DND-41 (cell line): ENCODE results near the gene TMEM259.

ENCODE experiments used
- ATAC-seq: fragments of 200-7000 bp; cut with Tn5 transposase; 3 replicates; pipeline ENCODE4 v1.9.1; 2021; ENCODE audit warnings: low read depth; ENCODE audit not compliant: insufficient read depth
- DNase-seq: peaks from one replicate; pipeline ENCODE4 v3.0.0-alpha.2; 2020
- H2AFZ ChIP-seq: 2 replicates; pipeline ENCODE4 v1.6.0; 2012; ENCODE audit warnings: low read depth, low read length
- H3K27ac ChIP-seq: 2 replicates; pipeline ENCODE4 v1.5.1; 2012; ENCODE audit warnings: low read length, inconsistent platforms
- H3K27me3 ChIP-seq: fragments of 200-600 bp; sonication (generic); 2 replicates; pipeline ENCODE4 v1.6.0; 2012; ENCODE audit warnings: low read length, mild to moderate bottlenecking, inconsistent platforms; ENCODE audit not compliant: insufficient read depth, poor library complexity
- H3K36me3 ChIP-seq: 2 replicates; pipeline ENCODE4 v1.5.1; 2012; ENCODE audit warnings: low read length, inconsistent platforms; ENCODE audit not compliant: insufficient read depth
- H3K4me1 ChIP-seq: 2 replicates; pipeline ENCODE4 v1.5.1; 2012; ENCODE audit warnings: mild to moderate bottlenecking, low read length; ENCODE audit not compliant: insufficient read depth
- H3K4me2 ChIP-seq: 2 replicates; pipeline ENCODE4 v1.6.0; 2012; ENCODE audit warnings: mild to moderate bottlenecking, moderate library complexity, low read length, inconsistent platforms; ENCODE audit not compliant: insufficient read depth
- H3K4me3 ChIP-seq, 2 experiments: fragments of 200-600 bp in 1 of 2; shearing (Covaris generic) in 1 of 2; 2 replicates each; pipeline ENCODE4 v1.5.1; 2012 to 2016; ENCODE audit warnings: inconsistent platforms in 2 of 2, low read length in 2 of 2, mild to moderate bottlenecking in 2 of 2, low read depth in 1 of 2, moderate library complexity in 1 of 2
- H3K79me2 ChIP-seq: 2 replicates; pipeline ENCODE4 v1.6.0; 2012; ENCODE audit warnings: low read length, inconsistent platforms; ENCODE audit not compliant: insufficient read depth
- H3K9ac ChIP-seq: 2 replicates; pipeline ENCODE4 v1.6.0; 2012; ENCODE audit warnings: low read depth, mild to moderate bottlenecking, inconsistent platforms, low read length, moderate library complexity
- H3K9me3 ChIP-seq: 2 replicates; pipeline ENCODE4 v1.5.1; 2012; ENCODE audit warnings: low read length, moderate library complexity, mild to moderate bottlenecking, inconsistent platforms; ENCODE audit not compliant: insufficient read depth, severe bottlenecking
- H4K20me1 ChIP-seq: 2 replicates; pipeline ENCODE4 v1.6.0; 2012; ENCODE audit warnings: low read length; ENCODE audit not compliant: insufficient read depth
- EZH2 ChIP-seq: IDR thresholded peaks from 3 replicates; pipeline ENCODE4 v1.6.1; 2012; ENCODE audit warnings: borderline replicate concordance, low read depth, mild to moderate bottlenecking, moderate library complexity, low read length, inconsistent platforms; ENCODE audit not compliant: severe bottlenecking
- TF ChIP-seq, protein P1 (sequence below): IDR thresholded peaks from 2 replicates; pipeline ENCODE4 v1.5.1; 2012; ENCODE audit warnings: borderline replicate concordance, low read length, moderate library complexity, mild to moderate bottlenecking; ENCODE audit not compliant: poor library complexity, severe bottlenecking; ENCODE audit errors: extremely low read depth

Gene TMEM259

DNA sequence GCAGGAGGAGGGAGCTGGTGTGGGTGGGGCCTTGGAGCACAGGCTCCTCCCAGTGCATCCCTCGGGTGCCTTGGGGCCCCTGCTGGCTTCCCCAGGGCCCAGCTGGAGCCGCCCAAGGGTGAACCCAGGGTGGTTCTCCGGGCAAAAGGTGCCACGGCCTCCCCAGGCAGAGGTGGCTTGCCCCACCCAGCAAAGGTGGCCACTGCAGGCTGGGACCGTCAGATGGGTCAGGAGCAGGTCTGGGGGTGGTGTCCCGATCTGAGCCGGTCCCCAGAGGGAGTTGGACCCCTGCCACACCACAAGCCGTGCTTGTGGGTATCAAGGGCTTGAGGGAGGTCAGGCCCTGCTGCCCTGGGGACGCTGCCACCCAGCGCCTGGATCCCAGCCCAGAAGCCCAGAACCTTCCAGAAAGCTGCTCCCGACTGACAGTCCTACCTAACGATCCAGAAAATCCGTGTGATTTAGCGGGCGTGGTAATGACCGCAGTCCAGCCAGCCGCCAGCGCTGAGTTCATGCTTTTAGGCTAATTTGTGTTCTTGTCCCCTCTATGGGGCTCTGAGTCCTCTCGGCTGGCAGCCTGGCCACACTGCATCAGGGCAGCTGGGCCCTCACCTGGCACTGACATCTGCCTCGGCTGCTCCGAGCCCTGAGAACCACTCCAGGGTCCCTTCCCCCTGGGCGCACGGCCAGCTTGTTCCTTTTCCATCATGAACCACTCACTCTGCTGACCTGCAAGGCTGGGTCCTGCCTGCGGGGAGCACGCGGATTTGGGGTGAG, 25.7 kb downstream of the TMEM259 start:
- Histone ChIP-seq H3K27ac (no peak overlapping the region), H3K4me2 (no peak overlapping the region), H4K20me1 (peaks cover 36% of the 10 kb centered on the region), H3K4me3 (no peak overlapping the region), H3K9ac (no peak overlapping the region), H3K4me1 (peaks cover 9% of the 10 kb centered on the region), H3K27me3 (peaks cover 6% of the 10 kb centered on the region), H3K79me2 (no peaks in the 10 kb centered on the region), H3K9me3 (no peaks in the 10 kb centered on the region), H2AFZ (no peak overlapping the region), H3K36me3 (peaks cover 38% of the 10 kb centered on the region)
- ATAC-seq = no peak
- no peak for DNase-seq
- no peak for TF ChIP-seq EZH2
- TF ChIP-seq, protein P1, sequence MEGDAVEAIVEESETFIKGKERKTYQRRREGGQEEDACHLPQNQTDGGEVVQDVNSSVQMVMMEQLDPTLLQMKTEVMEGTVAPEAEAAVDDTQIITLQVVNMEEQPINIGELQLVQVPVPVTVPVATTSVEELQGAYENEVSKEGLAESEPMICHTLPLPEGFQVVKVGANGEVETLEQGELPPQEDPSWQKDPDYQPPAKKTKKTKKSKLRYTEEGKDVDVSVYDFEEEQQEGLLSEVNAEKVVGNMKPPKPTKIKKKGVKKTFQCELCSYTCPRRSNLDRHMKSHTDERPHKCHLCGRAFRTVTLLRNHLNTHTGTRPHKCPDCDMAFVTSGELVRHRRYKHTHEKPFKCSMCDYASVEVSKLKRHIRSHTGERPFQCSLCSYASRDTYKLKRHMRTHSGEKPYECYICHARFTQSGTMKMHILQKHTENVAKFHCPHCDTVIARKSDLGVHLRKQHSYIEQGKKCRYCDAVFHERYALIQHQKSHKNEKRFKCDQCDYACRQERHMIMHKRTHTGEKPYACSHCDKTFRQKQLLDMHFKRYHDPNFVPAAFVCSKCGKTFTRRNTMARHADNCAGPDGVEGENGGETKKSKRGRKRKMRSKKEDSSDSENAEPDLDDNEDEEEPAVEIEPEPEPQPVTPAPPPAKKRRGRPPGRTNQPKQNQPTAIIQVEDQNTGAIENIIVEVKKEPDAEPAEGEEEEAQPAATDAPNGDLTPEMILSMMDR = no peak

DNA sequence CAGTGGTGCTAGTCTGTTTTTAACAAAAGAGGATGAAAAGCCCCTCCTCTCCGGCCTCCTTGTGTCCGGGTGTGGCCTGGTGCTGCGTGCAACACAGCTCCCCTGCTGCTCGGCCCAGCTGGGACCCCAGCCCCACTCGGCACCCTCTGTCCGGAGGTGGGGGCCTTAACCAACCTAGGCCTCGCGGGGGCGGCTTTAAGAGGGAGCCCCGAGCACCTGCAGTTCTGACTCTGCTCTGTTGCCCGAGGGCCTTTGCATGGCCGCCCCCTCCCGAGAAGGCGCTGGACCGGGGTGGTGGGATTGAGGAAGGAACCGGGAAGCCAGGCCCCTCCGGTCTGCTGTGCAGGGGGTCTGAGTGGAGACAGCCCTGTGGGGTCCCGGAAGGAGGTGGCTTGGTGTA, 26.4 kb downstream of the TMEM259 start:
- H2AFZ ChIP-seq = no peak overlapping the region
- DNase-seq (no peak), ATAC-seq (no peak)
- no peak overlapping the region for H3K4me2 ChIP-seq
- H4K20me1 ChIP-seq = peaks cover 39% of the 10 kb centered on the region
- no peak overlapping the region for H3K4me3 ChIP-seq
- no peaks in the 10 kb centered on the region for H3K79me2 ChIP-seq
- TF ChIP-seq, protein P1 = no peak
- TF ChIP-seq EZH2 = no peak
- H3K9me3 ChIP-seq = no peaks in the 10 kb centered on the region
- peaks cover 9% of the 10 kb centered on the region for H3K4me1 ChIP-seq
- H3K27ac ChIP-seq = no peak overlapping the region
- H3K27me3 ChIP-seq = peaks cover 6% of the 10 kb centered on the region
- peaks cover 43% of the 10 kb centered on the region for H3K36me3 ChIP-seq
- no peak overlapping the region for H3K9ac ChIP-seq

DNA sequence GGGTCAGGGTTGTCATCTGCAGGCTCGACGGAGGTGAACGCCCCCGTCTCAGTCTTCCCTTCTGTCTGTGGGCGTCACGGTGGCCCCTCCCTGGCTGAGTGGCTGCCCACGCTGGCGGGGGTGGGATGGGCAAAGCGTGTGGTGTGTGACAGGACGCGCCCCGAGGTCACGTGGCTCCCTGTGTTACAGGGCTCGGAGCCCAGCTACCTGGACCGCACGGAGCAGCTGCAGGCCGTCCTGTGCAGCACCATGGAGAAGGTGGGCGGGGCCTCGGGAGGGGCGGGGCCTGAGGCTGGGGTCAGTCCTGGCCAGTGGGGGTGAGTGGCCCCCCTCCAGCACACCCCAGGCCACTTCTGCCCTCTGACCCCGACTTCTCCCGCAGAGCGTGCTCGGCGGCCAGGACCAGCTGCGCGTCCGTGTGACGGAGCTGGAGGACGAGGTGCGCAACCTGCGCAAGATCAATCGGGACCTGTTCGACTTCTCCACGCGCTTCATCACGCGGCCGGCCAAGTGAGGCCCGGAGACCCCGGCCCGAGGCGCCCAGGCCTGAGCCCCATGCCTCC, 27.0 kb downstream of the TMEM259 start:
- Histone ChIP-seq H3K4me1 (peaks cover 9% of the 10 kb centered on the region), H2AFZ (no peak overlapping the region), H3K4me2 (no peak overlapping the region), H3K27me3 (peaks cover 6% of the 10 kb centered on the region), H4K20me1 (peaks cover 44% of the 10 kb centered on the region), H3K9ac (no peak overlapping the region), H3K27ac (no peak overlapping the region), H3K79me2 (no peaks in the 10 kb centered on the region), H3K9me3 (no peaks in the 10 kb centered on the region), H3K36me3 (peaks cover 48% of the 10 kb centered on the region), H3K4me3 (no peak overlapping the region)
- ATAC-seq (no peak), DNase-seq (no peak)
- TF ChIP-seq, protein P1 = no peak
- no peak for TF ChIP-seq EZH2
